H1 (cell line): ENCODE data around the gene SLITRK5. TPM values are rescaled to one million over a fixed set of nuclear protein-coding genes. Genes with fewer than 3 reads are reported as not detected.

Experiments
- CTCF ChIA-PET: fragments of 300-600 bp; sonication (Branson Sonifier 250); formaldehyde crosslinking; loops from one replicate; lab custom pipeline; 2021; ENCODE audit not compliant: partially characterized antibody; lab: Charles Lee
- POLR2A ChIA-PET: fragments of 300-600 bp; sonication (Branson Sonifier 250); formaldehyde crosslinking; loops from one replicate; lab custom pipeline; 2021; ENCODE audit warnings: inconsistent platforms; ENCODE audit not compliant: partially characterized antibody; lab: Charles Lee
- DNase-seq, 2 experiments: peaks; one replicate each; pipeline versions ENCODE4 v3.0.0 to v3.0.0-alpha.2; 2010 to 2022; ENCODE audit warnings: low spot score in 2 of 2, low read depth in 1 of 2, mixed read lengths in 1 of 2
- FAIRE-seq: peaks from 2 replicates; lab custom pipeline; 2011; peaks lifted over from hg19 to GRCh38; lab: Jason Lieb, UNC
- H2AFZ ChIP-seq: 2 replicates; pipeline ENCODE4 v1.8.1; 2012; ENCODE audit warnings: low read length, inconsistent platforms
- H2AK5ac ChIP-seq: 2 replicates; pipeline ENCODE4 v1.6.1; 2013; ENCODE audit warnings: low read depth, low read length
- H2BK120ac ChIP-seq: replicated peaks from 2 replicates; pipeline ENCODE3; 2013; ENCODE audit warnings: low read depth, low read length, inconsistent platforms
- H2BK12ac ChIP-seq: 2 replicates; pipeline ENCODE4 v1.6.1; 2013; ENCODE audit warnings: low read depth, low read length
- H2BK15ac ChIP-seq: 2 replicates; pipeline ENCODE4 v1.6.1; 2013; ENCODE audit warnings: low read length
- H2BK20ac ChIP-seq: 2 replicates; pipeline ENCODE4 v1.6.1; 2013; ENCODE audit warnings: low read length
- H2BK5ac ChIP-seq: 2 replicates; pipeline ENCODE4 v1.6.1; 2013; ENCODE audit warnings: low read depth, low read length
- H3K14ac ChIP-seq: 2 replicates; pipeline ENCODE4 v1.6.1; 2013; ENCODE audit warnings: inconsistent platforms; ENCODE audit not compliant: insufficient read length
- H3K18ac ChIP-seq: 2 replicates; pipeline ENCODE4 v1.6.1; 2013; ENCODE audit warnings: low read length; ENCODE audit errors: extremely low read depth
- H3K23ac ChIP-seq: 2 replicates; pipeline ENCODE4 v1.6.1; 2013; ENCODE audit warnings: inconsistent platforms; ENCODE audit not compliant: insufficient read length
- H3K23me2 ChIP-seq: 2 replicates; pipeline ENCODE4 v1.6.1; 2013; ENCODE audit warnings: low read depth, low read length
- H3K27ac ChIP-seq: 2 replicates; pipeline ENCODE4 v1.6.1; 2011; ENCODE audit warnings: low read depth, low read length, inconsistent platforms
- H3K27me3 ChIP-seq, 4 experiments: replicated peaks in 1 of 4; 1 replicate in 1 of 4; 2 replicates in 3 of 4; pipeline versions ENCODE4 v1.6.1 to v1.8.1; 2011 to 2013; ENCODE audit warnings: low read length in 3 of 4, mild to moderate bottlenecking in 3 of 4, inconsistent platforms in 2 of 4, mixed read lengths in 2 of 4, moderate library complexity in 1 of 4; ENCODE audit not compliant: control insufficient read depth in 3 of 4, insufficient read depth in 3 of 4; ENCODE audit errors: extremely low read depth in 1 of 4
- H3K36me3 ChIP-seq, 4 experiments: 2 replicates each; pipeline versions ENCODE4 v1.6.1 to v1.8.1; 2011 to 2013; ENCODE audit warnings: mild to moderate bottlenecking in 4 of 4, low read length in 3 of 4, moderate library complexity in 2 of 4, control low read depth in 1 of 4, inconsistent platforms in 1 of 4; ENCODE audit not compliant: insufficient read depth in 4 of 4, control insufficient read depth in 2 of 4
- H3K4ac ChIP-seq: replicated peaks from 2 replicates; pipeline ENCODE3; 2013; ENCODE audit warnings: low read length, low read depth, mixed read lengths, inconsistent platforms; ENCODE audit not compliant: insufficient read length
- H3K4me1 ChIP-seq, 4 experiments: replicated peaks in 1 of 4; 1 replicate in 1 of 4; 2 replicates in 3 of 4; pipeline versions ENCODE4 v1.6.1 to v1.8.1; 2011 to 2013; ENCODE audit warnings: low read length in 3 of 4, inconsistent platforms in 2 of 4, mixed read lengths in 1 of 4; ENCODE audit not compliant: insufficient read depth in 4 of 4, control insufficient read depth in 3 of 4
- H3K4me2 ChIP-seq, 2 experiments: 2 replicates each; pipeline versions ENCODE4 v1.6.1 to v1.8.1; 2011 to 2013; ENCODE audit warnings: low read depth in 2 of 2, low read length in 2 of 2, control low read depth in 1 of 2, inconsistent platforms in 1 of 2, mild to moderate bottlenecking in 1 of 2; ENCODE audit not compliant: insufficient read depth in 1 of 2
- H3K4me3 ChIP-seq, 4 experiments: fragments of 200-600, 300-600 bp in 1 of 4; sonication (generic), shearing (Covaris generic), sonication (Bioruptor Twin) in 1 of 4; 2 replicates each; pipeline versions ENCODE4 v1.5.1 to v1.8.1; 2011 to 2016; ENCODE audit warnings: low read length in 4 of 4, low read depth in 3 of 4, control low read depth in 2 of 4, inconsistent platforms in 2 of 4, mild to moderate bottlenecking in 2 of 4, mixed read lengths in 1 of 4, moderate library complexity in 1 of 4; ENCODE audit not compliant: insufficient read depth in 2 of 4; ENCODE audit errors: extremely low read depth in 1 of 4
- H3K56ac ChIP-seq: replicated peaks from 2 replicates; pipeline ENCODE3; 2013; ENCODE audit warnings: low read depth, mild to moderate bottlenecking, mixed read lengths, low read length, inconsistent platforms; ENCODE audit not compliant: insufficient read length
- H3K79me1 ChIP-seq: 2 replicates; pipeline ENCODE4 v1.6.1; 2013; ENCODE audit warnings: low read depth, low read length, control low read depth
- H3K79me2 ChIP-seq, 2 experiments: 2 replicates each; pipeline versions ENCODE4 v1.6.1 to v1.8.1; 2012 to 2013; ENCODE audit warnings: low read length in 2 of 2, mild to moderate bottlenecking in 2 of 2, inconsistent platforms in 1 of 2; ENCODE audit not compliant: insufficient read depth in 2 of 2, control insufficient read depth in 1 of 2
- H3K9ac ChIP-seq, 4 experiments: replicated peaks in 1 of 4; 1 replicate in 1 of 4; 2 replicates in 3 of 4; pipeline versions ENCODE4 v1.6.1 to v1.8.1; 2011 to 2013; ENCODE audit warnings: low read depth in 3 of 4, low read length in 3 of 4, control low read depth in 2 of 4, mild to moderate bottlenecking in 2 of 4, moderate library complexity in 2 of 4, inconsistent platforms in 1 of 4; ENCODE audit errors: extremely low read depth in 1 of 4
- H3K9me3 ChIP-seq, 2 experiments: 2 replicates each; pipeline versions ENCODE4 v1.6.1 to v1.8.1; 2012 to 2013; ENCODE audit warnings: mild to moderate bottlenecking in 2 of 2, moderate library complexity in 2 of 2, control low read depth in 1 of 2, inconsistent platforms in 1 of 2, low read depth in 1 of 2, low read length in 1 of 2, mixed read lengths in 1 of 2; ENCODE audit not compliant: insufficient read depth in 2 of 2
- H4K20me1 ChIP-seq, 2 experiments: replicated peaks in 1 of 2; 2 replicates each; pipeline versions ENCODE3 to v1.8.1; 2011 to 2013; ENCODE audit warnings: inconsistent platforms in 2 of 2, low read length in 2 of 2, mild to moderate bottlenecking in 1 of 2; ENCODE audit not compliant: insufficient read depth in 2 of 2, control insufficient read depth in 1 of 2
- H4K5ac ChIP-seq: 2 replicates; pipeline ENCODE4 v1.6.1; 2013; ENCODE audit warnings: low read length, low read depth, mixed read lengths, inconsistent platforms; ENCODE audit not compliant: insufficient read length
- H4K8ac ChIP-seq: 2 replicates; pipeline ENCODE4 v1.8.0; 2013; ENCODE audit warnings: mild to moderate bottlenecking, moderate library complexity, low read length, inconsistent platforms; ENCODE audit not compliant: insufficient read depth; ENCODE audit errors: extremely low read depth
- H4K91ac ChIP-seq: replicated peaks from 2 replicates; pipeline ENCODE3; 2013; ENCODE audit warnings: low read length, mixed read lengths, inconsistent platforms; ENCODE audit not compliant: insufficient read length
- CBX5 ChIP-seq: fragments of 300-800, 300-1000 bp; sonication (generic); IDR thresholded peaks from 2 replicates; pipeline ENCODE4 v1.7.1; 2016; ENCODE audit warnings: antibody characterized with exemption, low read length, low read depth
- CHD2 ChIP-seq: IDR thresholded peaks from 2 replicates; pipeline ENCODE4 v1.6.1; 2012; ENCODE audit warnings: low read length, improper control_type of control experiment
- CTBP2 ChIP-seq: IDR thresholded peaks from 2 replicates; pipeline ENCODE4 v1.7.0; 2011; ENCODE audit warnings: borderline replicate concordance, mild to moderate bottlenecking, moderate library complexity, mixed read lengths, low read length; ENCODE audit not compliant: insufficient read depth, insufficient read length
- FOSL1 ChIP-seq: IDR thresholded peaks from 2 replicates; pipeline ENCODE4 v1.6.1; 2011; ENCODE audit warnings: mild to moderate bottlenecking, low read depth, low read length, moderate library complexity; ENCODE audit not compliant: insufficient read depth
- GTF2F1 ChIP-seq: IDR thresholded peaks from 2 replicates; pipeline ENCODE4 v1.6.1; 2012; ENCODE audit warnings: low read depth, low read length, improper control_type of control experiment, borderline replicate concordance
- HDAC2 ChIP-seq, 2 experiments: fragments of 300-600 bp in 1 of 2; sonication (generic) in 1 of 2; IDR thresholded peaks; 2 replicates each; pipeline ENCODE4 v1.6.1; 2011 to 2012; ENCODE audit warnings: low read depth in 2 of 2, low read length in 2 of 2, mild to moderate bottlenecking in 2 of 2, moderate library complexity in 2 of 2, borderline replicate concordance in 1 of 2, inconsistent platforms in 1 of 2
- JUND ChIP-seq: IDR thresholded peaks from 2 replicates; pipeline ENCODE4 v1.6.1; 2011; ENCODE audit warnings: mild to moderate bottlenecking, improper control_type of control experiment, low read length
- MAX ChIP-seq: IDR thresholded peaks from 2 replicates; pipeline ENCODE4 v1.6.1; 2012; ENCODE audit warnings: inconsistent platforms
- PHF8 ChIP-seq: fragments of 200-600 bp; sonication (generic); conservative IDR thresholded peaks from 2 replicates; pipeline ENCODE4 v1.7.1; 2012; ENCODE audit warnings: low read depth, mild to moderate bottlenecking, inconsistent platforms, low read length, moderate library complexity
- RNF2 ChIP-seq: fragments of 200-900, 300-1000 bp; sonication (generic); IDR thresholded peaks from 2 replicates; pipeline ENCODE4 v1.7.1; 2016; ENCODE audit warnings: borderline replicate concordance, low read depth, mild to moderate bottlenecking, antibody characterized with exemption, low read length; ENCODE audit not compliant: poor library complexity, severe bottlenecking; ENCODE audit errors: missing control alignments
- SP4 ChIP-seq: IDR thresholded peaks from 2 replicates; pipeline ENCODE4 v1.6.1; 2012; ENCODE audit warnings: low read length, inconsistent platforms
- SRF ChIP-seq: IDR thresholded peaks from 2 replicates; pipeline ENCODE4 v1.6.1; 2011; ENCODE audit warnings: mild to moderate bottlenecking, low read depth, low read length, moderate library complexity
- TBP ChIP-seq: IDR thresholded peaks from 2 replicates; pipeline ENCODE4 v1.6.1; 2011; ENCODE audit warnings: low read depth, low read length, improper control_type of control experiment
- WGBS, 2 experiments: shearing (Covaris generic) in 1 of 2; methylation state at CpG; one replicate each; pipeline versions ENCODE4 v1.1.6 to v1.1.7; 2013 to 2015; ENCODE audit warnings: low lambda C conversion rate in 2 of 2, mixed read lengths in 2 of 2, inconsistent platforms in 1 of 2, low coverage in 1 of 2, missing lambda C conversion rate in 1 of 2; ENCODE audit not compliant: insufficient replicate concordance in 2 of 2, insufficient coverage in 1 of 2, insufficient read length in 1 of 2; ENCODE audit errors: extremely low coverage in 1 of 2, missing lambda C conversion rate in 1 of 2; 5-methylcytosine and 5-hydroxymethylcytosine counted together
- polyA plus RNA-seq, 7 experiments: library from polyadenylated mRNA; depleted of rRNA in 3 of 7; stranded (reverse) in 5 of 7; unstranded in 2 of 7; fragments of >200 nt in 5 of 7; fragments of 200-250 nt in 2 of 7; gene quantifications; 1 replicate in 5 of 7; 2 replicates in 1 of 7; 4 replicates in 1 of 7; pipeline versions ENCODE4 v1.2.1 to v1.2.3, GENCODE V29; 2011 to 2013; ENCODE audit warnings: missing spikeins in 2 of 7, mixed read lengths in 2 of 7
- total RNA-seq: library from RNA; stranded (reverse); fragmentation: NEBNext Ultra II Directional; extraction: Animal tissue kit (Norgen Biotek cat#: 25700); gene quantifications from 2 replicates; pipeline ENCODE4 v1.2.1, GENCODE V29; 2021

The SLITRK5 gene
- total and polyA plus RNA-seq, 2 of the 8 experiments (the other 6 are each of a cell fraction or from before 2014, with no cell fraction given): 0.27 to 1.1 TPM

GRCh38 chr13:87678372-87678752, 7.2 kb downstream of the SLITRK5 start:
- Histone ChIP-seq H2AFZ (peak overlapping the region; percentile 14; the same call in 1 of the 2 replicates), H3K56ac (no peak overlapping the region), H4K91ac (no peak overlapping the region), H2AK5ac (no peak overlapping the region), H3K23ac (no peak overlapping the region), H3K4me1 (peaks cover 14 to 27% (median 15%) of the 10 kb centered on the region in 4 experiments), H3K14ac (no peak overlapping the region), H3K18ac (no peak overlapping the region), H3K27me3 (peaks cover 43 to 60% (median 56%) of the 10 kb centered on the region in 4 experiments), H3K27ac (no peak overlapping the region), H2BK5ac (no peak overlapping the region), H2BK12ac (0 out of 2 replicates have a peak overlapping the region, but pooled peaks have one; percentile 68), H3K36me3 (peaks cover 0 to 7% (median 0%) of the 10 kb centered on the region in 4 experiments; a peak in 1 of 8 replicates), H3K4me2 (peak overlapping the region; percentile 87 to 99), H2BK120ac (no peak overlapping the region), H4K5ac (no peak overlapping the region), H2BK15ac (no peak overlapping the region), H3K23me2 (peaks cover 25% of the 10 kb centered on the region), H4K8ac (no peak overlapping the region), H2BK20ac (no peak overlapping the region), H3K4ac (no peak overlapping the region), H3K9me3 (no peaks in the 10 kb centered on the region; a peak in 2 of 4 replicates), H3K79me2 (no peaks in the 10 kb centered on the region), H3K79me1 (no peaks in the 10 kb centered on the region; the same call in 1 of the 2 replicates), H3K9ac (no peak overlapping the region; a peak in 1 of 7 replicates), H4K20me1 (peaks cover 17 to 24% of the 10 kb centered on the region in 2 experiments), H3K4me3 (peak overlapping the region; percentile 46 to 64 (median 52))
- ChIA-PET CTCF (interaction anchor here (0.7 to 0.9 kb wide), 2 partner anchors 1323 to 1672 kb away, joined by 3 read pairs; no protein-coding TSS in a partner anchor), POLR2A (no interaction called here)
- DNase-seq (no peak), FAIRE-seq (no peak)
- WGBS, 2 experiments: 8% methylated on average over 7 of the region's 8 CpGs; no CpG with 5 or more reads in 1 of the 2 experiments
- no peak for TF ChIP-seq MAX
- no peak for TF ChIP-seq SP4
- no peak for TF ChIP-seq CHD2
- TF ChIP-seq SRF: no peak
- TF ChIP-seq CBX5: no peak
- no peak for TF ChIP-seq PHF8
- no peak for TF ChIP-seq GTF2F1
- no peak for TF ChIP-seq CTBP2
- no peak for TF ChIP-seq HDAC2 (IDR thresholded peaks at IDR 0.05; ENCODE audit: borderline replicate concordance in 1 of 2, low read depth in 2 of 2, low read length in 2 of 2)
- TF ChIP-seq FOSL1: no peak
- no peak for TF ChIP-seq JUND
- TF ChIP-seq RNF2: no peak
- no peak for TF ChIP-seq TBP
